ENCODE measurements around the gene GPR137B.
"Not testable (repeated sequence)": the region's sequence is repeated elsewhere in the genome, so short reads cannot be mapped to it uniquely, and the experiment has no call there.

The GPR137B gene

DNA sequence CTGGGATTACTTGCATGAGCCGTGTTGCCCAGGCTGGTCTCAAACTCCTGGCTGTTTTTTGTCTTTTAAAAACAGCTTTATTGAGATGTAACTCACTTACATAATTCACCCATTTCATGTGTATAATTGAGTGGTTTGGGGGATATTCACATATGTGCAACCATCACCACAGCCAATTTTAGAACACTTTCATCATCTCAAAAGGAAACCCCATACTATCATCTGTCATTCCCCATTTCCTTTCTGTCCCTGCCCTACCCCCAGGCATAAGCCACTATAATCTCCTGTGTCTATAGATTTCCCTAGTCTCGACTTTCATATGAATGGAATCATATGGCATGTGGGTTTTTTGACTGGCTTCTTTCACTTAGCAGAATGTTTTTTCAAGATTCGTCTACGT lies 43.3 kb downstream of the GPR137B start (continued):
- TF ChIP-seq, protein P1, sequence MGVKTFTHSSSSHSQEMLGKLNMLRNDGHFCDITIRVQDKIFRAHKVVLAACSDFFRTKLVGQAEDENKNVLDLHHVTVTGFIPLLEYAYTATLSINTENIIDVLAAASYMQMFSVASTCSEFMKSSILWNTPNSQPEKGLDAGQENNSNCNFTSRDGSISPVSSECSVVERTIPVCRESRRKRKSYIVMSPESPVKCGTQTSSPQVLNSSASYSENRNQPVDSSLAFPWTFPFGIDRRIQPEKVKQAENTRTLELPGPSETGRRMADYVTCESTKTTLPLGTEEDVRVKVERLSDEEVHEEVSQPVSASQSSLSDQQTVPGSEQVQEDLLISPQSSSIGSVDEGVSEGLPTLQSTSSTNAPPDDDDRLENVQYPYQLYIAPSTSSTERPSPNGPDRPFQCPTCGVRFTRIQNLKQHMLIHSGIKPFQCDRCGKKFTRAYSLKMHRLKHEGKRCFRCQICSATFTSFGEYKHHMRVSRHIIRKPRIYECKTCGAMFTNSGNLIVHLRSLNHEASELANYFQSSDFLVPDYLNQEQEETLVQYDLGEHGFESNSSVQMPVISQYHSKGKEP (tag by site-specific recombination; IDR thresholded peaks at IDR 0.05) = no peak
- TF ChIP-seq ZNF239 (tag by site-specific recombination; IDR thresholded peaks at IDR 0.05) (no peak), ZFP3 (tag by site-specific recombination; IDR thresholded peaks at IDR 0.05; ENCODE audit: low read depth) (no peak)

DNA sequence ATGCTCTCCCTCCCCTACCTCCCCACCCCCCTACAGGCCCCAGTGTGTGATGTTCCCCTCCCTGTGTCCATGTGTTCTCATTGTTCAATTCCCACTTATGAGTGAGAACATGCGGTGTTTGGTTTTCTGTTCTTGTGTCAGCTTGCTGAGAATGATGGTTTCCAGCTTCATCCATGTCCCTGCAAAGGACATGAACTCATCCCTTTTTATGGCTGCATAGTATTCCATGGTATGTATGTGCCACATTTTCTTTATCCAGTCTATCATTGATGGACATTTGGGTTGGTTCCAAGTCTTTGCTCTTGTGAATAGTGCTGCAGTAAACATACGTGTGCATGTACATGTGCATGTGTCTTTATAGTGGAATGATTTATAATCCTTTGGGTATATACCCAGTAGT lies 44.1 kb downstream of the GPR137B start:
- TF ChIP-seq ZNF202 (tag by site-specific recombination; IDR thresholded peaks at IDR 0.05; ENCODE audit: borderline replicate concordance) (peak; percentile 64; the same call in 1 of the 2 replicates), ZNF146 (tag by site-specific recombination; IDR thresholded peaks at IDR 0.05) (peak; percentile 99)
- TF ChIP-seq, protein P2, sequence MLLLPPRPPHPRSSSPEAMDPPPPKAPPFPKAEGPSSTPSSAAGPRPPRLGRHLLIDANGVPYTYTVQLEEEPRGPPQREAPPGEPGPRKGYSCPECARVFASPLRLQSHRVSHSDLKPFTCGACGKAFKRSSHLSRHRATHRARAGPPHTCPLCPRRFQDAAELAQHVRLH (tag by site-specific recombination; IDR thresholded peaks at IDR 0.05) = peak; percentile 89; the same call in 1 of the 2 replicates
- TF ChIP-seq, protein P3, sequence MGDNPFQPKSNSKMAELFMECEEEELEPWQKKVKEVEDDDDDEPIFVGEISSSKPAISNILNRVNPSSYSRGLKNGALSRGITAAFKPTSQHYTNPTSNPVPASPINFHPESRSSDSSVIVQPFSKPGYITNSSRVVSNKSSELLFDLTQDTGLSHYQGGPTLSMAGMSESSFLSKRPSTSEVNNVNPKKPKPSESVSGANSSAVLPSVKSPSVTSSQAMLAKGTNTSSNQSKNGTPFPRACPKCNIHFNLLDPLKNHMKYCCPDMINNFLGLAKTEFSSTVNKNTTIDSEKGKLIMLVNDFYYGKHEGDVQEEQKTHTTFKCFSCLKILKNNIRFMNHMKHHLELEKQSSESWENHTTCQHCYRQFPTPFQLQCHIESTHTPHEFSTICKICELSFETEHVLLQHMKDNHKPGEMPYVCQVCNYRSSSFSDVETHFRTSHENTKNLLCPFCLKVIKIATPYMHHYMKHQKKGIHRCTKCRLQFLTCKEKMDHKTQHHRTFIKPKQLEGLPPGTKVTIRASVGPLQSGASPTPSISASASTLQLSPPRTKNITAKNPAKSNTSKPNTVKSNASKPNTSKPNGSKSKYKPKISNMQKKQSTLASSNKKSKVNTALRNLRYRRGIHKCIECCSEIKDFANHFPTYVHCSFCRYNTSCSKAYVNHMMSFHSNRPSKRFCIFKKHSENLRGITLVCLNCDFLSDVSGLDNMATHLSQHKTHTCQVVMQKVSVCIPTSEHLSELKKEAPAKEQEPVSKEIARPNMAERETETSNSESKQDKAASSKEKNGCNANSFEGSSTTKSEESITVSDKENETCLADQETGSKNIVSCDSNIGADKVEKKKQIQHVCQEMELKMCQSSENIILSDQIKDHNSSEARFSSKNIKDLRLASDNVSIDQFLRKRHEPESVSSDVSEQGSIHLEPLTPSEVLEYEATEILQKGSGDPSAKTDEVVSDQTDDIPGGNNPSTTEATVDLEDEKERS (tag by site-specific recombination; IDR thresholded peaks at IDR 0.05) = peak; percentile 84; the same call in 1 of the 2 replicates
- H3K9me3 ChIP-seq (ENCODE audit: control insufficient read depth, insufficient read depth, low read depth, low read length); H3K27ac ChIP-seq (ENCODE audit: extremely low read depth, low read depth, low read length); H3K4me1 ChIP-seq (ENCODE audit: control insufficient read depth, insufficient read depth, low read length); POLR2A ChIA-PET; CTCF ChIA-PET; H3K4me3 ChIP-seq (ENCODE audit: low read depth, low read length): not testable (repeated sequence)
- peaks cover 22 to 24% of the 10 kb centered on the region in 2 experiments for H3K36me3 ChIP-seq (ENCODE audit: control insufficient read depth in 2 of 2, insufficient read depth in 1 of 2, low read length in 2 of 2)

DNA sequence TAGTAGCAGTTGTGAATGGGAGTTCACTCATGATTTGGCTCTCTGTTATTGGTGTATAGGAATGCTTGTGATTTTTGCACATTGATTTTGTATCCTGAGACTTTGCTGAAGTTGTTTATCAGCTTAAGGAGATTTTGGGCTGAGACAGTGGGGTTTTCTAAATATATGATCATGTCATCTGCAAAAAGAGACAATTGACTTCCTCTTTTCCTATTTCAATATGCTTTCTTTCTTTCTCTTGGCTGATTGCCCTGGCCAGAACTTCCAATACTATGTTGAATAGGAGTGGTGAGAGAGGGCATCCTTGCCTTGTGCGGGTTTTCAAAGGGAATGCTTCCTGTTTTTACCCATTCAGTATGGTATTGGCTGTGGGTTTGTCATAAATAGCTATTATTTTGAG lies 45.7 kb downstream of the GPR137B start:
- H3K4me3 ChIP-seq (ENCODE audit: low read depth, low read length); H3K27ac ChIP-seq (ENCODE audit: extremely low read depth, low read depth, low read length); H3K9me3 ChIP-seq (ENCODE audit: control insufficient read depth, insufficient read depth, low read depth, low read length); H3K4me1 ChIP-seq (ENCODE audit: control insufficient read depth, insufficient read depth, low read length); POLR2A ChIA-PET: not testable (repeated sequence)
- CTCF ChIA-PET = interaction anchor here (0.9 kb wide), 1 partner anchor 51 kb away, joined by 3 read pairs; no protein-coding TSS in a partner anchor
- peaks cover 11 to 16% of the 10 kb centered on the region in 2 experiments for H3K36me3 ChIP-seq (ENCODE audit: control insufficient read depth in 2 of 2, insufficient read depth in 1 of 2, low read length in 2 of 2)

DNA sequence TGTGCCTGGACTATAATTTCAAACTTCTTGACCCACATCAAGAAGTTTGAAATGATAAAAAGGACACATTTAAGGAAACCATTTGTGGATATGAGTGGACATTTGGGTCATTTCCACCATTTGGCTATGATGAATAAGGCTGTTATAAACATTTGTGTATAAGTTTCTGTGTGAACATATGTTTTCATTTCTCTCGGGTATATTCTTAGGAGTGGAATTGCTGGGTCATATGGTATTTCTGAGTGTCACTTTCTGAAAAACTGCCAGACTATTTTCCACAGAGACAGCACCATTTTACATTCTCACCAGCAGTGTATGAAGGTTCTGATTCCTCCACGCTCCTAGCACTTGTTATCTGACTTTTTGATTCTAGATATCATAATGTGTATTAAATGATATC lies 50.8 kb downstream of the GPR137B start:
- no peaks in the 10 kb centered on the region for H3K4me1 ChIP-seq (ENCODE audit: control insufficient read depth, insufficient read depth, low read length)
- H3K27ac ChIP-seq (ENCODE audit: extremely low read depth, low read depth, low read length) = no peak overlapping the region
- H3K36me3 ChIP-seq (ENCODE audit: control insufficient read depth in 2 of 2, insufficient read depth in 1 of 2, low read length in 2 of 2) = peaks cover 0 to 11% of the 10 kb centered on the region in 2 experiments; a peak in 2 of 3 replicates
- ChIA-PET CTCF (interaction anchor here (0.6 kb wide), 1 partner anchor 12 kb away, joined by 3 read pairs; no protein-coding TSS in a partner anchor), POLR2A (no interaction called here)
- TF ChIP-seq ZNF549 (tag by site-specific recombination; IDR thresholded peaks at IDR 0.05) (no peak), ZNF37A (tag by site-specific recombination; IDR thresholded peaks at IDR 0.05) (no peak), ZNF140 (tag by site-specific recombination; IDR thresholded peaks at IDR 0.05) (peak; percentile 75), YY2 (tag by site-specific recombination; IDR thresholded peaks at IDR 0.05) (no peak), ZNF214 (tag by site-specific recombination; IDR thresholded peaks at IDR 0.05; ENCODE audit: borderline replicate concordance) (no peak)
- TF ChIP-seq, protein P4, sequence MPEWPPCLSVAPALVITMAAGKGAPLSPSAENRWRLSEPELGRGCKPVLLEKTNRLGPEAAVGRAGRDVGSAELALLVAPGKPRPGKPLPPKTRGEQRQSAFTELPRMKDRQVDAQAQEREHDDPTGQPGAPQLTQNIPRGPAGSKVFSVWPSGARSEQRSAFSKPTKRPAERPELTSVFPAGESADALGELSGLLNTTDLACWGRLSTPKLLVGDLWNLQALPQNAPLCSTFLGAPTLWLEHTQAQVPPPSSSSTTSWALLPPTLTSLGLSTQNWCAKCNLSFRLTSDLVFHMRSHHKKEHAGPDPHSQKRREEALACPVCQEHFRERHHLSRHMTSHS (tag by site-specific recombination; IDR thresholded peaks at IDR 0.05) = no peak
- TF ChIP-seq, protein P5, sequence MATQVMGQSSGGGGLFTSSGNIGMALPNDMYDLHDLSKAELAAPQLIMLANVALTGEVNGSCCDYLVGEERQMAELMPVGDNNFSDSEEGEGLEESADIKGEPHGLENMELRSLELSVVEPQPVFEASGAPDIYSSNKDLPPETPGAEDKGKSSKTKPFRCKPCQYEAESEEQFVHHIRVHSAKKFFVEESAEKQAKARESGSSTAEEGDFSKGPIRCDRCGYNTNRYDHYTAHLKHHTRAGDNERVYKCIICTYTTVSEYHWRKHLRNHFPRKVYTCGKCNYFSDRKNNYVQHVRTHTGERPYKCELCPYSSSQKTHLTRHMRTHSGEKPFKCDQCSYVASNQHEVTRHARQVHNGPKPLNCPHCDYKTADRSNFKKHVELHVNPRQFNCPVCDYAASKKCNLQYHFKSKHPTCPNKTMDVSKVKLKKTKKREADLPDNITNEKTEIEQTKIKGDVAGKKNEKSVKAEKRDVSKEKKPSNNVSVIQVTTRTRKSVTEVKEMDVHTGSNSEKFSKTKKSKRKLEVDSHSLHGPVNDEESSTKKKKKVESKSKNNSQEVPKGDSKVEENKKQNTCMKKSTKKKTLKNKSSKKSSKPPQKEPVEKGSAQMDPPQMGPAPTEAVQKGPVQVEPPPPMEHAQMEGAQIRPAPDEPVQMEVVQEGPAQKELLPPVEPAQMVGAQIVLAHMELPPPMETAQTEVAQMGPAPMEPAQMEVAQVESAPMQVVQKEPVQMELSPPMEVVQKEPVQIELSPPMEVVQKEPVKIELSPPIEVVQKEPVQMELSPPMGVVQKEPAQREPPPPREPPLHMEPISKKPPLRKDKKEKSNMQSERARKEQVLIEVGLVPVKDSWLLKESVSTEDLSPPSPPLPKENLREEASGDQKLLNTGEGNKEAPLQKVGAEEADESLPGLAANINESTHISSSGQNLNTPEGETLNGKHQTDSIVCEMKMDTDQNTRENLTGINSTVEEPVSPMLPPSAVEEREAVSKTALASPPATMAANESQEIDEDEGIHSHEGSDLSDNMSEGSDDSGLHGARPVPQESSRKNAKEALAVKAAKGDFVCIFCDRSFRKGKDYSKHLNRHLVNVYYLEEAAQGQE (tag by site-specific recombination; IDR thresholded peaks at IDR 0.05) = no peak
- no peaks in the 10 kb centered on the region for H3K9me3 ChIP-seq (ENCODE audit: control insufficient read depth, insufficient read depth, low read depth, low read length)
- no peak overlapping the region for H3K4me3 ChIP-seq (ENCODE audit: low read depth, low read length)
